ENCODE data around the gene KLHL40.

KLHL40 gene

DNA sequence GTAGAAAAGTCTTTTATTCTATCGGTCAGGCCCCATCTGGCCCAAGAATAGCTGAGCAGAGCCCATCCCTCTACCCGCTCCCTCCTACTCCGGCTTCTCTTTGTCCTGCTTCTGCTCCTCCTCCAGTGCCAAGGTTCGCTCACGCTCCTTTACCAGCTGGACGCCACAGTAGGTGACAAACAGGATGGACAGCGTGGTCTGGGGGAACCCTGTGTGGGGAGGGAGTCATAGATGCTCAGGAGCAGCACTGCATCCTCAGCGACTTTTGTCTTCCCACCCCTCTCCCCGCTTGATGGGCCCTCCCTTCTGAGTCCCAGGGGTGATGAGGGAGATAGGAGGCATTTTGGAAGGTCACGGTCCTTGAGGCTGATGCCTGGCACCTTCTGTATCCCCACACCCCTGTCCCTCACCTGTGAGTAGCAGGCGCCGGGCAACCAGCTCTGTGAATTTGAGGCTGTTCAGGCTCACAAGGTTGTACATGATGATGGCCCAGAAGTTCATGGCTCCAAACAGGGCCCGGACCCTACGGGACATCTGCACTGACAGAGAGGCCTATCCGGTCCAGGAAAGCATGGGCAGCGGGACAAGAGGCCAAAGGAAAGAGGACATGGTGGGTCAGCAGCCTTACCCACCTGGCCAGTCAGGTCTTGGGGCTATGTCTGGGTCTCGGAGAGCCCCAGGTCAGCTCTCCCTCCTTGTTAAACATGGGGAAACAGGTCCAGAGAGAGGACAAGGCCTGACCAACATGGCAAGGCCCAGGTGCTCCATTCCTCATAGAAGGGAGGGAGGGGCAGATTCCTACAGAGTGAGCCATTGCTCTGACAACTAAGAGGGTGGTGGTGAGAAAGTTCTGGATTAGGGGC lies 7.6 kb downstream of the KLHL40 start:
- DNase-seq (ENCODE audit: extremely low spot score) = no peak
- TF ChIP-seq BHLHE40 (IDR thresholded peaks at IDR 0.05; ENCODE audit: borderline replicate concordance) (no peak), LEF1 (IDR thresholded peaks at IDR 0.05; ENCODE audit: borderline replicate concordance) (no peak), HDGF (IDR thresholded peaks at IDR 0.05; ENCODE audit: borderline replicate concordance) (no peak), CTBP1 (IDR thresholded peaks at IDR 0.05; ENCODE audit: borderline replicate concordance) (no peak), SP1 (IDR thresholded peaks at IDR 0.05) (no peak), FOXA1 (IDR thresholded peaks at IDR 0.05) (no peak), FOXM1 (IDR thresholded peaks at IDR 0.05; ENCODE audit: borderline replicate concordance) (no peak)
- TF ChIP-seq, protein P1, sequence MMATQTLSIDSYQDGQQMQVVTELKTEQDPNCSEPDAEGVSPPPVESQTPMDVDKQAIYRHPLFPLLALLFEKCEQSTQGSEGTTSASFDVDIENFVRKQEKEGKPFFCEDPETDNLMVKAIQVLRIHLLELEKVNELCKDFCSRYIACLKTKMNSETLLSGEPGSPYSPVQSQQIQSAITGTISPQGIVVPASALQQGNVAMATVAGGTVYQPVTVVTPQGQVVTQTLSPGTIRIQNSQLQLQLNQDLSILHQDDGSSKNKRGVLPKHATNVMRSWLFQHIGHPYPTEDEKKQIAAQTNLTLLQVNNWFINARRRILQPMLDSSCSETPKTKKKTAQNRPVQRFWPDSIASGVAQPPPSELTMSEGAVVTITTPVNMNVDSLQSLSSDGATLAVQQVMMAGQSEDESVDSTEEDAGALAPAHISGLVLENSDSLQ (IDR thresholded peaks at IDR 0.05) = no peak
- POLR2A ChIA-PET = no interaction called here
- CTCF ChIA-PET = no interaction called here

DNA sequence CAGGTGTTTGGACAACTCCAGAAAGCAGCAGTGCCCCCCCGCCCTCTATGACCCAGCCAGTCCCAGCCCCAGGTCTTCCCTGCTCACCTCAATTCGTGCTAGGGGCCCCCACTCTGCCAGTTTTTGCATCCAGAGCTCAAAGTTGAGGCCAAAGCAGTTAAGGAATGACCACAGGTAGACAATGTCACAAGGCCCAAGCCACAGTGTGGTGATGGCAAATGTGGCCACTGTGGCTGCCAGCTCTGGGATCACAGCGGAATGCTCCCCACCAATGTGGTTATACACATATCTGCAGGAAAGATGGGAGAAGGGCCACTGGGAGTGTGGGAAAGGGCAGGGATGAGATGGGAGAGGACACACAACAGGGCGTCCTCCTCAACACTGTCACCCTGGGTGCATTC lies 8.2 kb downstream of the KLHL40 start:
- TF ChIP-seq SP1 (IDR thresholded peaks at IDR 0.05) = no peak
- TF ChIP-seq, protein P1 (IDR thresholded peaks at IDR 0.05) = no peak
- TF ChIP-seq FOXK2 (IDR thresholded peaks at IDR 0.05) = no peak
- no peak for TF ChIP-seq ELF4 (IDR thresholded peaks at IDR 0.05)
- no peak for TF ChIP-seq L3MBTL2 (conservative IDR thresholded peaks at IDR 0.05)
- no peak for TF ChIP-seq SUZ12 (IDR thresholded peaks at IDR 0.05)
- TF ChIP-seq CTBP1 (IDR thresholded peaks at IDR 0.05; ENCODE audit: borderline replicate concordance) = no peak
- TF ChIP-seq ARNT (IDR thresholded peaks at IDR 0.05) = no peak
- TF ChIP-seq FOXM1 (IDR thresholded peaks at IDR 0.05; ENCODE audit: borderline replicate concordance) = no peak
- no peak for TF ChIP-seq LEF1 (IDR thresholded peaks at IDR 0.05; ENCODE audit: borderline replicate concordance)
- no peak for TF ChIP-seq NFRKB (IDR thresholded peaks at IDR 0.05)
- no peak for TF ChIP-seq HDGF (IDR thresholded peaks at IDR 0.05; ENCODE audit: borderline replicate concordance)
- TF ChIP-seq BHLHE40 (IDR thresholded peaks at IDR 0.05; ENCODE audit: borderline replicate concordance) = no peak
- no peak for TF ChIP-seq FOXA1 (IDR thresholded peaks at IDR 0.05)
- no peak for TF ChIP-seq TARDBP (IDR thresholded peaks at IDR 0.05)
- no peak for TF ChIP-seq ZNF384 (IDR thresholded peaks at IDR 0.05)
- POLR2A ChIA-PET = no interaction called here
- CTCF ChIA-PET = no interaction called here
- no peak for DNase-seq (ENCODE audit: extremely low spot score)

DNA sequence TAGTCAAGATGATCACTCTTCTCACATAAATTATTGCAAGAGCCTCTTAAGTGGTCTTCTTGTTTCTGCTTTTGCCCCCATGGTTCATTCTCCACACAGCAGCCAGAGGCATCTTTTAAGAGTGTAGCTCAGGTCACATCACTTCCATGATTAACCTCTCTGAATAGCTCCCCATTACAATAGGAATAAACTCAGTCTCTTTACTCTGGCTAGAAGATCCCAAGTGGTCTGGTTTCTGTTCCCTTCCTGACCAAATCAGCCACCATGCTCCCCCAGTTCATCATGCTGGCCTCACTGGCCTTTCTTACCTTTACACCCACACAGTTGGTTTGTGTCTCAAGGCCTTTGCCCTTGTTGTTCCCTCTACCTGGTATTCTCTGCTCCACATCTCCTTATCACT lies 9.0 kb downstream of the KLHL40 start:
- POLR2A ChIA-PET = no interaction called here
- CTCF ChIA-PET = no interaction called here
- no peak for DNase-seq (ENCODE audit: extremely low spot score)
- TF ChIP-seq ZNF384 (IDR thresholded peaks at IDR 0.05) (no peak), ELF4 (IDR thresholded peaks at IDR 0.05) (no peak), TARDBP (IDR thresholded peaks at IDR 0.05) (no peak), SUZ12 (IDR thresholded peaks at IDR 0.05) (no peak), L3MBTL2 (conservative IDR thresholded peaks at IDR 0.05) (no peak), FOXK2 (IDR thresholded peaks at IDR 0.05) (no peak)

DNA sequence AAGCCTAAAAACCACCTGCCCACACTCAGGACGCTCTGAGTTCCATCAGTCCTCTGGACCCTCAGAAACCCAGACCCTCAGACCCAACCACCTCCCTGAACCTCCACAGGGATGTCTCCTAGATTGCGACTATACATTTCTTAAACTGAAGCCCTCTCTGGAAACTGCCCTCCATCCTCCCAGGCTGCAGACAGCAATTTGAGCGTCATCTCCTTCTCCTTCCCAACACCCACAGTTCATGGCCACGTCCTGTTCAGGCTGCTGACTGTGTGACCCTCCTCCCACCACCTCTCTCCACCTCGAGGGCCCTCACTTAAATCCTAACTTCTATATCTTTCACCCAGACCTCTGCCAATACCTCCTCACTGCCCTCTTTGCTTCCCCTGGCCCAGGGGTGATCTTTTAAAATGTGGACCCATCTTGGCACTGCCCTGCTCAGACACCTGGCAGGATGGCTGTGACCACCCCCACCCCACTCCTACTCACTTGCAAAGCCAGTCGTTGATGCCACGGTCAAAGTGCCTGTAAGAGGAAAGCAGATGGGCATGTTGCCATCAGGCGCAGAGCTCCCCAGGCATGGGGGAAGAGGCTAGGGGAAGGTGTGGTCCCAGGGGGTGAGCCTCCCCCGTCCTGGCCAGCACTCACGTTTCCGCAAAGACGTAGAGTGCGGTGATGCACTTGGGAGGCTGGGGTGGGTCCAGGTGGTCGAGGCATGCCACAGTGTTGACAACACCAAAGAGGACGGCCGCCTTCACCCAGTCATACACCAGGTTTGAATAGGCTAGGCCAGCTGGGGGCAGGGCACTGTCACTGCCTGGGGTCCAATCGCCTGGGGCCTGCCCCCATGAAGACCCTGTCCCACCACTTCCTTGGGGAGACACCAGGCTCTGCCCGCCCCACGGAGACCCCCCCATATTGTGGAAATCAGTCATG lies 11.3 kb downstream of the KLHL40 start:
- no peak for TF ChIP-seq FOXA1 (IDR thresholded peaks at IDR 0.05)
- TF ChIP-seq L3MBTL2 (conservative IDR thresholded peaks at IDR 0.05) = no peak
- ChIA-PET CTCF (no interaction called here), POLR2A (no interaction called here)
- no peak for DNase-seq (ENCODE audit: extremely low spot score)

DNA sequence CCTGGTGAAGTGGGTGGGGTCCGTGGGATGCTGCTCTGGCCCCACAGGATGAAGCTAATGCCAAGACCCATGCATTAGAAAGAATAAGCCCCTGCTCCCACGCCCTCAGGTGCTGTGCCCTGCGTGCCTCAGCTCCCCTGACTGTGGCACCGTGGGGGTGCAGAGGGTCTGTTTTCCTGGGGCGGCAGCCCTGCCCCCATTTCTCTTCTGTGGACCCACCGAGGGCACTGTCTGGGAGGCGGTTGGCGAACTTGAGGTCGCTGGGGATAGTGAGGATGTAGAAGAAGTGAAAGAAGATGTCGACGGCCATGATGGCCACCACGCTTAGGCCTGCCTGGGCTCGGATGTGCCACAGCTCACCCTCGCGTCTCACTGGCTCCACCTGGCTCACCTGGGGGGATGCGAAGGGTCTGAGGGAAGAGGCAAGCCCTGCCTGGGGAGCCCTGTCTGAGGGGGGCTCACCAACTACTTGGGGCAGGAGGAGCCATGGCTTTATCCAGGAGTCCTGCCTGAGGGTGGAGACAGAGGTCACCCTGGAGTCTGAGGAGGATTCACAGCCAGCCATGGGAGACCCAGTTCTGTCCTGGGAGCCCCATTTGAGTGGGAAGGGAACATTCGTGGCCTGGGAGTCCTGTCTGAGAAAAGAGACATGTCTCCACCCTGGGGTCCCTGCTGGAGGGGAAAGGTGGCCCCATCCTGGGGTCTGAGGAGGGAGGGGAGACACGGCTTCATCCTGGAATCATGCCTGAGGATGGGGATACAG lies 12.1 kb downstream of the KLHL40 start:
- TF ChIP-seq, protein P1 (IDR thresholded peaks at IDR 0.05) = no peak
- TF ChIP-seq TARDBP (IDR thresholded peaks at IDR 0.05) (no peak), FOXM1 (IDR thresholded peaks at IDR 0.05; ENCODE audit: borderline replicate concordance) (no peak), SP1 (IDR thresholded peaks at IDR 0.05) (no peak), HDGF (IDR thresholded peaks at IDR 0.05; ENCODE audit: borderline replicate concordance) (no peak), CTBP1 (IDR thresholded peaks at IDR 0.05; ENCODE audit: borderline replicate concordance) (no peak), L3MBTL2 (conservative IDR thresholded peaks at IDR 0.05) (no peak), FOXK2 (IDR thresholded peaks at IDR 0.05) (no peak), BHLHE40 (IDR thresholded peaks at IDR 0.05; ENCODE audit: borderline replicate concordance) (no peak), ZNF384 (IDR thresholded peaks at IDR 0.05) (no peak), ARNT (IDR thresholded peaks at IDR 0.05) (no peak), LEF1 (IDR thresholded peaks at IDR 0.05; ENCODE audit: borderline replicate concordance) (no peak), ELF4 (IDR thresholded peaks at IDR 0.05) (no peak), FOXA1 (IDR thresholded peaks at IDR 0.05) (no peak), SUZ12 (IDR thresholded peaks at IDR 0.05) (no peak), NFRKB (IDR thresholded peaks at IDR 0.05) (no peak)
- ChIA-PET POLR2A (no interaction called here), CTCF (interaction anchor here (0.9 kb wide), 1 partner anchor 14 kb away, joined by 3 read pairs; no protein-coding TSS in a partner anchor)
- DNase-seq (ENCODE audit: extremely low spot score) = no peak
